GM21529 (cell line): ENCODE data around the gene DCUN1D4.

Experiments used
- ATAC-seq: cut with Tn5 transposase; IDR thresholded peaks from one replicate; pipeline ENCODE4 v1.9.1; 2021; ENCODE audit not compliant: unreplicated experiment

Gene DCUN1D4

DNA sequence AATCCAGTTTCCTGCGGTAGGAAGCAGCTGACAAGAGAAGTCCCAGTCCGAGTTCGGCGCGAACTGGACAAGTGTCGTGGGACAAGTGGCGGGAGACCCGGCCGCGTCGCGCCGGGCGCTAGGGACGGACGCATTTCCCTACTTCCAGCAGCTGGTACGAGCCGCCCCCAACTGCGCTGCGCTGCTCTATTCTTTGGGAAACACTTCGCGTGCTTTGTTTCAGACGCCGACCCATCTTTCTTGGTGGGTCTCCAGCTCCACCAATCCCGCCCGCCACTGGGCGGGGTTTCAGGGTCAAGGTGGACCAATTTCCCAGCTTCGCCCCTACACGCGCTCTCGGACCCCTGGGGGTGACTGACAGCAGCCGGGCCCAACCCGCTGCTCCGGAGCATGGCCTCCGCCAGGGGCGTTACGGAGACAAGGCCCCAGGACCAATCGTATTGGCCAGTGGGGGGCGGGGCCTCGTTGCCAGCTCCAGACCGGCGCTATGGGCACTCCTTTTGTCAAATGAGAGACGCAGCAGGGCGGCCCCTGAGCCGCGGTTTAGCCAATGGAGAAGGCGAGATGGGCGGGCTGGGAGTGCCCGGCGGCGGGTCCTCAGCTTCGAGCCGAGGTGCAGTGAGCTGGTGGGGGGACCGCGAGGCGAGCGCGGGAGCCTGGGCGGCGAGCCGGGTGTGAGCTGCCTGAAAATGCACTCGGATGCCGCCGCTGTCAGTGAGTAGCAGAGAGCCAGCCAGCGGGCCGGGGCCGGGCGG lies at the start of gene DCUN1D4:
Gene DCUN1D4 (plus strand): TSS at position 600 of the 755 bp plus-strand sequence. CDS start 90 bp downstream, at position 690.
- peak; percentile 92 for ATAC-seq

DNA sequence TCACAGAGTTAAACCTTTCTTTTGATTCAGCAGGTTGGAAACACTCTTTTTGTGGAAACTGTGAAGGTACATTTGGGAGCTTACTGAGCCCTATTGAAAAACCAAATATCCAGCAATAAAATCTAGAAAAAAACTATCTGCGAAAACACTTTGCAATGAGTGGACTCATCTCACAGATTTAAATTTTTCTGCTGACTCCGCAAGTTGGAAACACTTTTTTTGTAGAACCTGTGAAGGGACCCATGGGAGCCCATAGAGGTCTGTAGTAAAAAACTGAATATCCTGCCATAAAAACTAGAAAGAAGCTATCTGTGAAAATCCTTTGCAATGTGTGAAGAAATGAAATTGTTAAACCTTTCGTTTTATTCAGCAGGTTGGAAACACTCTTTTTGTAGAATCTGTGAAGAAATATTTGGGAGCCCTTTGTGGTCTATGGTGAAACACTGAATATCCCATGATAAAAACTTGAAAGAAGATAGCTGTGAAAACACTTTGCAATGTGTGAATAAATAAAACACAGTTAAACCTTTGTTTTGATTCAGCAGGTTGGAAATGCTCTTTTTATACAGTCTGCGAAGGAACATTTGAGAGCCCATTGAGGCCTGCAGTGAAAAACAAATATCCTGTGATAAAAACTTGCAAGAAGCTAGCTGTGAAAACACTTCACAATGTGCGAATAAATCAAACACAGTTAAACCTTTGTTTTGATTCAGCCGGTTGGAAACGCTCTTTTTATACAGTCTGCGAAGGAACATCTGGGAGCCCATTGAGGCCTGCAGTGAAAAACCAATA lies 22.3 kb upstream of the DCUN1D4 start:
- ATAC-seq: no peak

DNA sequence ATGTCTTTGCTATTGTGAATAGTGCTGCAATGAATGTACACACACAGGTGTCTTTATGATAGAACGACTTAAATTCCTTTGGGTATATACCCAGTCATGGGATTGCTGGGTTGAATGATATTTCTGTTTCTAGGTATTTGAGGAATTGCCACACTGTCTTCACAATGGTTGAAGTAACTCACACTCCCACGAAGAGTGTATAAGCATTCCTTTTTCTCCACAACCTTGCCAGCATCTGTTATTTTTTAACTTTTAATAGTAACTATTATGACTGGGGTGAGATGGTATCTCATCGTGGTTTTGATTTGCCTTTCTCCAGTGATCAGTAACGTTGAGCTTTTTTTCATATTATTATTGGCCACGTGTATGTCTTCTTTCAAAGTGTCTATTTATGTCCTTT lies 17.6 kb upstream of the DCUN1D4 start:
- no peak for ATAC-seq

DNA sequence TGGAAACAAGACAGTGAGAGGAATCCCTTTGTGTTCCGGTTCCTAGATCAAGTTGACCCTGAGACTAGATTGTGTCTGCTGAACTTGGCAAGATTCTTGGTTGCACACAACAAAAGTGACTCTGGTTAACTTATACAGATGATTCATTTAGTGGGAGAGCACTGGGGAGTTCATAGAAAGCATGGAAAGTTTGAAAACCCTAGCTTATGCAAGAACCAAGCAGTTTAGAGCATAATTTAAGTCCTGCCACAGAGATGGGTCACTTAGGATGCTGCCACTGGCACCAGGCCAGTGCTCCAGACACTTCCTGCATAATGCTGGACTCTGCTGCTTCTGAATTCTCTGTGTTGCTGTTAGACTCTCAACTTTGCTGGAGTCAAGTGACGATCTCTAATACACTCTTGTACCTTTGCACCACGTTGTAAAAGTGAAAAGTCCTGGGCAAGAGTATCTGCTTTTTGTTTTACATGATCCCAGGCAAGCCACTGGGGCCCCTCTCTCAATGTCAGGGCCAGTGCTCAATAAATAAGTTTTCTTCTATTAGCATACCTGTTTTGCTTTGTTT lies 12.7 kb upstream of the DCUN1D4 start:
- ATAC-seq: no peak

DNA sequence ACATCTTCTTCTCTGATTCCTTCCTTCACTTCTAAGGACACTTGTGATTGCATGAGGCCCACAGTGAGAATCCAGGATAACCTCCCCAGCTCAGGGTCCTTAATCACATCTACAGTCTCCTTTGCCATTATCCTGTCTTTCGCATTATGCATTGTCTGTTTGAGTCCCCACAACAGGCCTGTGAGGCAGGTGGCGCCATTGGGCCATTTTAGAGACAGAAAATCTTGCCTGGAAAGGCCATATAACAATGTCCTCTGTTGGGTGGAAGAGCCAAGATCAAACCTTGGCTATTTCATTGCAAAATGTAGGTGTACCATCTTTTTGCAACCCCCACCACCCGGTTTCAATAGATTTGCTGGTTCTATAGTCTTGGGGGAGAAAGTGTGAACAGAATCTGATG lies 11.8 kb upstream of the DCUN1D4 start:
- ATAC-seq: peak; percentile 89

DNA sequence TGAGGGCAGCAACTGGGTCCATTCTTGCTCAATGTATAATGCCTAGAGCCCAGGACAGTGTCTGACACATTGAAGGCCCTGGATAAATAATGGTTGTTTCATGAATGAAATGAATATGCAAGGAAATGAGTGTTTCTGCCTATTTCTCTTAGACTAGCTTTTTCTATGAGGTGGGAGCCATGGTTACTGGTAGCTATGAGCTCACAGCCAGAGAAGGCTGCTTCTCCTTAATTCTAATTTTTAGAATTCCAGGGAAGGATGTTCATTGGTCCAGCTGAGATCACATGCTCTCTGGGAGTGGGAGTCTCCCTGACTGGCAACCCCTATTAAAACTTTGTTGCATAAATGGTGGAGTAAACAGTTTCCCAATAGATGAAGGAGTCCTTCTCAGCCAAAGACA lies 9.7 kb upstream of the DCUN1D4 start:
- no peak for ATAC-seq

DNA sequence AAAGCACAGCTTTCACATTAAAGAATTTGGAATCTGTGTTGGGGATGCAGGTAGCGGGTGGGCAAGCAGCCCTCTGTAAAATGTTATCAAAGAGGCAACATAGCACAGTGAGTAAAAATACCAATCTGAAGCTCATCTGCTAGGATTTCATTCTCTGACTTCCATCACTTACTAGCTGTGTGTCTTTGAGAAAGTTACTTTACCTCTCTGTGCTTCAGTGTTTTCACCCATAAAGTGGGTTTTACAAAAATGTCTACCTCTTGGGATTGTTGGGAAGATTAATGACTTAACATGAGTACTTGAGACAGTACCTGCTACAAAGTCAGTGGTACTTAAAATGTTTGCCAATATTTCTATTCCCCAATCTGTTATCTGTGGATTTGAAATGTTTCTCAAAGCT lies 7.9 kb upstream of the DCUN1D4 start:
- ATAC-seq: no peak

DNA sequence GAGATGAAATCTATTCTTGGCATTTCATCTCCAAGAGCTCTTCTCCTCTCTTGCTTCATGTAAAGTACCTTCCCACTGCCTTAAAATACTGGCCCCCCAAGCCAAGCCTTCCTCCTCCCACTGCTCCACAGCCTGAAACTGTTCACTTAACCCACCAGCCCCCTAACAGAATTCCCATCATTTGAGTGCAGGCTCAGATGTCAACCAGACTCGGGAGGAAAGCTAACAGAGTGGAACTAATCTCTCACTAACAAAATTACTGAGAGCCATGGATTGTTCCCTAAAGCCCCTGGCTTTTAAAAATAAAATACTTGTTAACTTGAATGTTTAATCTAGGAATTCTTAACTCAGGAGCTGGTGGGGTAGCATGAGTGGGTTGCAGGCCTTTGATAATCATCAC lies 7.1 kb upstream of the DCUN1D4 start:
- ATAC-seq: no peak

DNA sequence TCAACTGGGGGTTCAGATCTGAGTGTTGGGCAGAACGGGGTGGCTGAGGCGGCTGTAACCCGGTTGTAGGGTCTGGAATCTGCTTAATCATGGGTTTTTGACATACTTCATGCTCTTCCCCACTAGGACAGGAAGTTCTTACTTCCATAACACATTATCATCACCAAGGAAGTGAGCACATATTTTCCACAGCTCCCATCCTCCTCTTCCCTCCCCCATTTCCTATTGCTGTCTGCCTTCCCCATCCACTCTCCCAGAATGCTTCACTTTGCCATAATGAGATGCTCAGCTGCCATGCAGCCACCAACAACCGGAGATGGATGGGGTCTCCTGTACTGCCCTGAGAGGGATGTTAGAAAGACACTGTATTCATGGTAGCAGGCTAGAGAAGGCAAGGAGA lies 6.4 kb upstream of the DCUN1D4 start:
- no peak for ATAC-seq

DNA sequence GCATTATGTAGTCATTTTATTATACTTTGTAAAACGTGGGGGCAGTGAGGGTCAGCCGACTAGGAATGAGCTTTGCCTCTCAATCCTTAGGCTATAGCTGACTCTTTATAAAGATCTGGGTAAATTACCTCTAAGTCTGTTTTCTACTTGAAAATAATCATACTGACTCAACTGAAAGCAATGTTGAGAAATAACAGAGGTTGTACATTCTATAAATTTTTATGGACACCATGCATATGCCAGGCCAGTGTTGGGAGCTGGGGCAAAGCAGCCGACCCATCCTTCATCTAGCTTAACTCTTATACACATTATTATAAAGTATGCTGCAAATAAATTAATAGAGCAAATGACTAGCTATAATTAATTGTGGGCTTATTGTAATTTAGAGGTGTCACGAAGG lies 2.2 kb upstream of the DCUN1D4 start:
- no peak for ATAC-seq

DNA sequence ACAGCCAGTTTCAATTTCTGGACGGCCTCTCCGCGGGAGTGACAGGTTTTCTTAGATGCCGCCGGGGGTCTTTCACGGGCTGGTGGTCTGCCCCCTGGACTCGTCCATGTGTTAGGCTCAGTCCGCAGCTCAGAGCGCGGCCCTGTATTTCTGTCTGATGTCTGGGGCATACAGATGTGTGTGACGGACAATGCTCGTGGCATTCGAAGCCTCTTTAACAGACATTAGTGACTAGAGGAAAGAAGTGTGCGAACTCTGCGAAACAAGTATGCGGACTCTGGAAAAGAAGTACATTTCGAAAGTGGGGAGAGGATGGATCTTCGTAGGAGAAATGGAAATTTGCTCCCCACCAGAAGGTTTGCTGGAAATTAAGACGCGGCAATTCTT lies 793 bp upstream of the DCUN1D4 start:
- no peak for ATAC-seq

DNA sequence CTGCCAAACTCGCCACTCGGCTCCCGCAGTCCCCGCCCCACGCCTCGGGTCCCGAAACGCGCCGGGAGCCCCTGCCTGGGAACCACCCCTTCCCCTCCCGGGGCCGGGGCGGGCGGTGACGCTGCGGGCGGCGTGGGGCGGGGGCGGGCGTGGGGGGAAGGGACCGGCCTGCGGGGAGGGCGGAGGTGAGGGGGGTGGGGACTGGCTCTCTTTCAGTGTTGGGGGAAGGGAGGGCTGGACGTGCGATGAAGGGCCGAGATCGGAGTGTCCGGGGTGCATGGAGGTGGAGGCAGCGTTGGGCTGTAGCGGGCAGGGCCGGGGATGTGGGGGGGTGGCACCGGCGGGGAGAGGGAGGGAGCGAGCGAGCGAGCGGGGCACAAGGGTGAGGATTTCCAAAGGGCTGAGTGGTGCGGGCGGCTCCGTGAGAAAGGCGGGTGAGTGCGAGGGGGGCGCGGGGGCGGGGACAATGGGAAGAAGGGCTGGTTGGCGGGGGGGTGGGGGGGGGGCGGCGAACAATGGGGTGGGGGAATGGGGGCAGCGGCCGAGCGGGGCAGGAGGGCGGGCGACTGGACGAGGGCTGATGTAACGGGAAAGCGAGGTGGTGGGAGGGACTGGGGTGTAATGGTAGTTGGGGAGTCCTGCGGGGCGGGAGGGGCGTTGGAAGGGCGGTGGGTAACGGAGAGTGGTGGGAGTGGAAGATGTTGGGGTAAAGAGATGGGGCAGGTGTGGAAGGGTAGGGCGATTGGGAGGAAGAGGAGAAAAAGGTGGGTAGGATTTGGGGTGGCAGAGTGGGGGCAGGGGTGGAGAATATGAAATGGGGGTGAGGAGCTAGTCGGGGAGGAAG lies 578 bp downstream of the DCUN1D4 start:
- peak; percentile 22 for ATAC-seq

DNA sequence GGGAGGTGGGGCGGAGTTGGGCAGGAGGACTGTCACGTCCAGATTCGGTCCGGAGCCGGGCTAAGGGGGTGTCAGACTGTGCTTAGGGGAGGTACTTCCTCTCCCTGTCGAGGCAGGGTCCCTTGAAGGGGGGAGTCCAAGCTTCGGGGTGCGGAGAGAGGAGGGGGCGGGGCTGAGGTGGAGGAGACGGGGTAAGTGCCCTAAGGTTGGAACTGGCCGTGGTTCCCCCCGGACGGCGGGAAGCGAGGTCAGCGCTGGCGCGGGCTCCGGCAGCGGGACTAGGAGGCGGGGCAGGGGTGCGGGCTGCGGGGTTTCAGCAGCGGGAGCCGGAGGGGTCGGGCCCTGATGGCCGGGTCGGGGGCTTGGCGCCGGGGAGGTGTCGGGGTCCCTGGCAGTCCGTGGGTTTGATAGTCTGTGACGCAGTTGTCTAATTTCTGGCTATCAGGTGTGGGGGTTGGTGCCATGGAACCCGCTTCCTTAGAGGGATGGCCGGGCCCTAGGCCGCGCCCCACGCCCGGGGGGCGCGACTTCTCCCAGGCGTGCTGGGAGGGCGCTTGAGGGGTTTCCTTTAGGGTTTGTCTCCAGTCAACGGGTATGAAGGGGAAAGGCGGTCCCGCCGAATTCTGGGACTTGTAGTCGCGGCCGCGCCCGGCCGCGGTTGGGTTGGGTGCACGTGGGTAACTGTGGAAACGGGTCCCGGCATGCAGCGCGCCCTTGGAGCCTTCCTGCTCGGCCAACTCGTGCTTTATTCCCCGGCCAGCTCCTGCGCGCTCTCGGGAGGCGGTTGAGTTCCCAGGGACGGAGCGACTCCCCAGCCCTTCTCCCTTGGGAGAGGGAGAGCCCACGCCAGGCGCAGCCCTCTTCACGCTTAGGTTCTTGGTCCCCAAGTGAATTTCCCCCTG lies 1.5 kb downstream of the DCUN1D4 start:
- peak; percentile 42 for ATAC-seq

DNA sequence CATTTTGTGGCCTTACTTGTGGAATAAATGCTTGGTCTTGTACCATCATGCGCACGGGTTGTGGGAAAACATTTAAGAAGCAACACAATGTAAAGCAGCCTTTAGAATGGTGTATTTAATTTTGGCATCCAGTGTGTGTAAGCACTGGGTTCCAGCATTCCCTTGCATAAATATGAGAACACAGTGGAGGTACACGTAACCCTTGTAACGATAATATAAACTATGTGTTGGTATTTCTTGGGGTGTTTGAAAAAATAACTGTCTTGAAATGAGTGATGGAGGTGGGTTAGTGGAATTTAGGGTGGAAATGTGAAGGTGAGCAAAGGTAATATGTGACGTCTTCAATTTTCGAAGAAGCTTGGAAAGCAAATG lies 2.1 kb downstream of the DCUN1D4 start:
- no peak for ATAC-seq

DNA sequence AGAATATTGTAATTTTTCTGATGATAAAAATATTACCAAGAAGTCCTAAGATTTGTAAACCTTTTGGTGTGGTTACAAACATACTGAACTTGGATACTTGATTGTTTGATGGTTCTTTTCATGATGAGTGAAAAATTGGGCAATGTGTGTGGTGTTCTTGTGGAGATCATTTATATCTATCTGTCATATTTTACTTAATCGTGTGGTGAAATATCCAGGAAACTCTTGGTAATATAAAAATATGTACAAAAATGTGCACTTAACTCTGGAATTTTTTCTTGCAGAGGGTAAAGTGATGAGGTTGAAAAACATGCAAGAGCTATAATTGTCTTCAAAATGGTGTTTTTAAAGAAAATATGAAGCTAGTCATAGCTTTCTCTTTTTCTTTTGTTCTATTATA lies 2.8 kb downstream of the DCUN1D4 start:
- no peak for ATAC-seq

DNA sequence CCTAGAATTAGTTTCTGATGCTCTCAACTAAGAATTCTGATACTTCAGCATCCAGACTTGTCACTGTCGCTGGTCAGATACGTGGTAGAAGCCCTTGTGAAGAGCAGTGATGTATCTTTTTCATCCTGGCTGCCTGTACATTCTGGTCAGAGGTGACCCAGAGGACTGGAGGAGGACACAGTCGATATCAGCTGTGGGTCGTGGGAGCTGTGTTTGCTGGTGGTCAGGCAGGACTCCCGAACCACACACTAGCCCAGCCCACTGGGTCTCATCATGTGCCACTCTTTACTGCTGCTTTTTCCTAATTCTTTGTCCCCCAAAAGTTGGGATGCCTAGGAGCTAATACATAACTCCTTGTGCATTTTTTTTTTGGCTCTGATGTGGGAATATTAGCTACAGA lies 6.5 kb downstream of the DCUN1D4 start:
- ATAC-seq: no peak

DNA sequence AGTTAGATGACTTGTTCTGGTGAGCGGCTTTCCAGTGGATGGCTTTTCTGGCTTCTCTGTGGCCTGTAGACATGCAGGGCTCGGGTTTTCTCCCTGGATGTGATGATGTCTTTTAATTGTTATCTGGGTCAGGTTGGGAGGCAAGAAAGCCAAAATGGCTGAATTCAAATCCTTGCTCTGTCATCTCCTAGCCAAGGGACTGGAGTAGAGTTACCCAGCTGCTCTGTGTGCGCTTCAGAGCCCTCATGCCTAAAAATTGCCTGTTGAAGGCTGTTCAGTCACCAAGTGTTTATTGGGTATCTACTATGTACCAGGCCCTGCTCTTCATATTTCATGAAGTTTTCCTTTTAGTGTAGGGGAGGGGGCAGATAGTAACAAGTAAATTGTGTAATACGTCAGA lies 7.3 kb downstream of the DCUN1D4 start:
- no peak for ATAC-seq

DNA sequence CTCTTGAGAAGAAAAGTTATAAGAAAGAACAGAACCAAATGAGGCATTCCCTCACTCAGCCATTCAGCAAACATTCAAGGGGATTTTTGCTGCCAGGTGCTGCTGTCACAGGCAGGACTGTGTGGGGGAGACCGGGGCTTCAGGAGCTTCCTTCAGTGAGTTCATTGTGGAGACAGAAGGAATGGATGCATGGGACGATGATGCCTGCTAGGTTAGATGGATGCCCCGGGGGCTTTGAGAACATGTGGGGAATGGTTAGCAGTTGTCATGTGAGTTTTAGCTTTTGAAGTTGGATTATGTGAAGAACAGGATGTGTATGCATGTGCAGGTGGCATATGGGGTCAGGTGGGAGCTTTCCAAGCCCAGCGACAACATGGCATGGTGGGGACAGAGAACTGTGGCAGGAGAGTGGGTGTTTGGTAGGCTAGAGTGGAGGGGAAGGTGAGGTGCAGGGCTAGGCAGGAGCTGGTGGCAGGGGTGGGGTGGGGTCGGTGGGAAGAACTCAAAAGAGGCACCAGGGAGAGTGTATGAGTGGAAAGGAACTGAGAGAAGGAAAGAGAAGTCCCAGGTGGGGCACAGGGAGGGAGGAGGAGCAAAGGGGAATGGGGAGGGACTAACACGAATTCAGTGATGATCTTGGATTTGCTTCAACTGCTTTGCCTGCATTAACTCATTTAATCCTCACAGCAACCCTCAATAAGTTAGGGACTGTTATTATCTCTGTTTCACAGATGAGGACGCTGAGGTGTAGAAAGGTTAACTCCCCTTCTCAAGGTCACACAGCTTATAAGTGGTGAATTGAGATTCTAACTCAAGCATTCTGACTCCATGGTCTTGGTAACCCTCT lies 8.4 kb downstream of the DCUN1D4 start:
- no peak for ATAC-seq

DNA sequence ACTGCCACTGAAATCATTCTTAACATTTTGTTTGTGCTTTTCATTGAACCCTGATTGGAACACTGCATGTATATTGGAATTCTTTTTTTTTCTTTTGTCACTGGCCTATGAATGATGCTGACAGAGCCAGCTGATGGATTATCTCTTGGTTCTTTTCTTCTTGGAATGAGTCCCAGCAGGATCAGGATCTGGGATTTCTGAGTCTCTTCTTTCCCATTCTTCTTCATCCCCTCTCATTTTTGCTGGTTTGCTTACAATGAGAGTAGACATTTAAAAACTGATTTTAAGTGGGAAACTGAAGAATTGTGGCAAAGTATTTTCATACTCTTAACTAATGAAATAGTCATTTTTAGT lies 9.0 kb downstream of the DCUN1D4 start:
- ATAC-seq: no peak
